Fibroblast of villous mesenchyme (primary cell): ENCODE measurements around the gene PARN. TPM values are rescaled to one million over a fixed set of nuclear protein-coding genes. Genes with fewer than 3 reads are reported as not detected.
"Not testable (repeated sequence)": the region's sequence is repeated elsewhere in the genome, so short reads cannot be mapped to it uniquely, and the experiment has no call there.

ENCODE experiments used
- DNase-seq: peaks from one replicate; pipeline ENCODE4 v3.0.0-alpha.2; 2010; ENCODE audit warnings: low read depth
- H3K4me3 ChIP-seq: 2 replicates; pipeline ENCODE4 v1.5.1; 2011; ENCODE audit warnings: low read depth, mild to moderate bottlenecking, low read length
- total RNA-seq: library from RNA; depleted of rRNA; stranded (reverse); fragments of >200 nt; gene quantifications from 2 replicates; pipeline ENCODE4 v1.2.3, GENCODE V29; 2012
- TF ChIP-seq, protein P1 (sequence below): IDR thresholded peaks from 2 replicates; pipeline ENCODE4 v1.5.1; 2012; ENCODE audit warnings: low read depth, mild to moderate bottlenecking, low read length; ENCODE audit not compliant: insufficient read depth

Gene PARN
- total RNA-seq, 1 donor, result 35.4 TPM

DNA sequence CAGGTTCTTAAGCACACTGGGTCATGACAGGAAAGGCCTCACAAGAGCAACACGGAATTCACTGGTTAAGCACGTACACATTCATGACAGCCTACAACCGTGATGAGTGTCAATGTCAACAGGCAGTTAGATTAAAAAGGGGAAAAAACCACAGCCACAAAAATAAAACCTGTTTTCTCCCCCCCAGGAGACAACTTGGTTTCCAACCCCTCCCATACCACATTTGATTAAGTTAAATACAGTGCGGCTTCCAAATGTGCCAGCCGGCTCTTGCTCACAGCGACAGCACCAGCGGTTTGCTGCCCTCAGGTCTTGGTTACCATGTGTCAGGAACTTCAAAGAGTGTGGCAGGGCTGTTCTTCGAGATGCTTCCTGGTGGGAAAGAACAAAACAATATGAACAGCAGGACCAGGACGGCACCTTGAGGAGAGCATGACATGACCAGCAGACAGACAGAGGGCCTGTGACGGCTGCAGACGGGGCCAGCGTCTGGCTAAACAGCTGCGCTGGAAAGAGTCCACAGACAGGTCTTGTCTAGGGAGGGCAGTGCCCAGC lies 193.6 kb downstream of the PARN start:
- TF ChIP-seq, protein P1, sequence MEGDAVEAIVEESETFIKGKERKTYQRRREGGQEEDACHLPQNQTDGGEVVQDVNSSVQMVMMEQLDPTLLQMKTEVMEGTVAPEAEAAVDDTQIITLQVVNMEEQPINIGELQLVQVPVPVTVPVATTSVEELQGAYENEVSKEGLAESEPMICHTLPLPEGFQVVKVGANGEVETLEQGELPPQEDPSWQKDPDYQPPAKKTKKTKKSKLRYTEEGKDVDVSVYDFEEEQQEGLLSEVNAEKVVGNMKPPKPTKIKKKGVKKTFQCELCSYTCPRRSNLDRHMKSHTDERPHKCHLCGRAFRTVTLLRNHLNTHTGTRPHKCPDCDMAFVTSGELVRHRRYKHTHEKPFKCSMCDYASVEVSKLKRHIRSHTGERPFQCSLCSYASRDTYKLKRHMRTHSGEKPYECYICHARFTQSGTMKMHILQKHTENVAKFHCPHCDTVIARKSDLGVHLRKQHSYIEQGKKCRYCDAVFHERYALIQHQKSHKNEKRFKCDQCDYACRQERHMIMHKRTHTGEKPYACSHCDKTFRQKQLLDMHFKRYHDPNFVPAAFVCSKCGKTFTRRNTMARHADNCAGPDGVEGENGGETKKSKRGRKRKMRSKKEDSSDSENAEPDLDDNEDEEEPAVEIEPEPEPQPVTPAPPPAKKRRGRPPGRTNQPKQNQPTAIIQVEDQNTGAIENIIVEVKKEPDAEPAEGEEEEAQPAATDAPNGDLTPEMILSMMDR, result no peak
- DNase-seq, result no peak
- H3K4me3 ChIP-seq, result no peak overlapping the region

DNA sequence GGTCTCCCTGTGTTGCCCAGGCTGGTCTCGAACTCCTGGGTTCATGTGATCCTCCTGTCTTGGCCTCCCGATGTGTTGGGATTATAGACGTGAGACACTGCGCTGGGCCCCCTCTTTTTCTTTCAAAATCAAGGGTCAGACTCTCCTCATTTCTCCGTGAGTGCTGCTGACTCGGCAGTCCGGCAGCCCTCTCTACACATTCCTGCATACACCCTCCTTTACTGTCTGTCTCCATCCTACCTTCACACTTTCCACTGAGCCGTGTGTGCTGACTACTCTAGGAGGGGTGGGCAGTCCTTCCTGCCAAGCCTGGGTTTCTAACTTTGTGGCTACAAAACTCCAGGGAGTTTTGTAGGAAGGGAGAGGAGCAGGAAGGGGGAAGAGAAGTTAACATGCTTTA lies 195.2 kb downstream of the PARN start:
- H3K4me3 ChIP-seq, result no peak overlapping the region
- DNase-seq, result no peak
- TF ChIP-seq, protein P1, result no peak

DNA sequence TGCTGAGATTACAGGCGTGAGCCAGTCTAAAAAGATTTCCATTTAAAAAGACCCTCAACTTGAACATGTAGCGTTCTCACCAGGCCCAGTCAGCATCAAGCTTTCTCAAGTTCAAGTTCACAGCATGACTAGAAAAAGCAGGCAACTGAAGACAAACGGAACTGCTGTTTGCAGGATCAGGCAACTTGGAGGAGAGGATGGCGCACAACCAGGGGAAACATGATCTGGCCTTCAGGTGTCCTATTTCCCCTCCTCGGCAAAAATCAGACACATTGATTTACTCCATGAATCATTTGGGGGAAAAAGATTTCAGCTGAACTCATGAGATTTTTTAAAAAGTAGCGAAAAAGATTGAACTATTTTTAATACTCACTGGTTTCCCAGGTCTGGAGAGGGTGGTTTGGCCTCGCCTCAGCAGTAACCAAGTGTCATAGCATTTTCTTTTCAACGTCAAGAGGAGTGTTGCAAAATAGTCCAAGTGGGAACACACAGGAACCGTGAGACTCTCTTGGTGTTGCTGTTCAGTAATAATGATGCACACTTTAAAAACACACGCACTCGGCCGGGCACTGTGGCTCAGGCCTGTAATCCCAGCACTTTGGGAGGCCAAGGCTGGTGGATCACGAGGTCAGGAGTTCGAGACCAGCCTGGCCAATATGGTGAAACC lies 201.0 kb downstream of the PARN start:
- DNase-seq, H3K4me3 ChIP-seq: not testable (repeated sequence)

DNA sequence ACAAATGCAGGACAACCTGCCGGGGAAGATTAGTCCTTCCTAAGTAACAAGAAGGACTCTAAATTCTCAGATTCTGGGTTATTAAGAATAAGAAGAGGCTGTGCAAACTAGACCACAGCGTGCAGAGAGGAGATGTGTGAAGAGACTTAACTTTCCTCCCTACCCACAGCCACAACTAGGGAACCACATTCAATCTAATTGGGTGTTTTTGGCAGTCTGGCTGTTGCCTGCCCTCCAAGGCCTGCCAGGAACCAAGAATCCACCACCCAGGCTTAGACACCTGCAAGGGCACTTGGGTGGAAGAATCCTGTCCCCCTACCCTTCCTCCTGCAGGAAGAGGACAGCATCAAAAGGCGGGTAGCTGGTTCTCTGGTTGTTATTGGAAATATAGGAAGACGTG lies 202.0 kb downstream of the PARN start:
- H3K4me3 ChIP-seq, result no peak overlapping the region
- no peak for DNase-seq
- TF ChIP-seq, protein P1, result no peak

DNA sequence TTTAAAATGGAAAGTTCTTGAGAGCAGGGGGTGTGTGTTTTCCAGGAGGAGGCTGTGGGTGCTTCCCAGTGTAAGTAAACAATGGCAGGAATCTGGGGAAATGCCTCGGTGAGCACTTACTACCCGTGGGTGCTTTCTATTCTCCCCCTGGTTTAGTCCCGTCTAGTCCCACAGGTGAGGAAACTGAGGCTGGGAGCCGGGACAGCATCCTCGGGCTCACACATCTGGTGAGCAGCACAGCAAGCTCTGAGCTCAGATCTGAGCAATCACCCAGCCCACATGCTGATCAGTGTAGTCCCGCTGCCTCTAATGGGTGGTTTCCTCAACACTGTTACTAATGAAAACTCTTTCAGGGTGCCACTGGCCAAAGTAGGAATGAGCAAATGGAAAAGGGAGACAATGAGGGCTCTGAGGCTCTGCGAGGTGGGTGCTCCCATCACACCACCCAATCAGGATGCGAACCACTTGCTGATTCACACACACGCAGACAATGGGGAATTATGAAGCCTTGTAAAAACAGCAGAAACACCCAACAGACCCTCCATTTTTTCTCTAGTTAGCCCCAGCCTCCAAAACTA lies 202.6 kb downstream of the PARN start:
- TF ChIP-seq, protein P1, result no peak
- no peak overlapping the region for H3K4me3 ChIP-seq
- DNase-seq, result no peak

DNA sequence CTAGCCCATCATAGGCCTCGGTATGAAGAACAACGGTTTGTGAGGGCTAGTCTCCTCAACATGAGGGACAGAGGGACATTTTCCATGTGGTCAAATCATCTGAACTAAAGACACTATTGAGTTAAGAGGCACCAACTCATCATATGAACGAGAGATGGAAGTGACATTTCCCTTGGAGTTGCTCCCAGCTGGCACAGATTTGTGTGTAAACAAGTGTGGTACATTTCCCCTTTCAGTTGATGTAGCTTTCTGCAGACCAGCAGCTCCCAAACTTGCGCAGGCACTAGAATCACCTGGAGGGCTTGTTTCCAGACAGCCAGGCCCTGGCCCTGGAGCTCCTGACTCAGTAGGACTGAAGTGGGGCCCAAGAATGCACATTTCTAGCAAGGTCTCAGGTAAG lies 205.5 kb downstream of the PARN start:
- TF ChIP-seq, protein P1, result no peak
- no peak overlapping the region for H3K4me3 ChIP-seq
- DNase-seq, result no peak

DNA sequence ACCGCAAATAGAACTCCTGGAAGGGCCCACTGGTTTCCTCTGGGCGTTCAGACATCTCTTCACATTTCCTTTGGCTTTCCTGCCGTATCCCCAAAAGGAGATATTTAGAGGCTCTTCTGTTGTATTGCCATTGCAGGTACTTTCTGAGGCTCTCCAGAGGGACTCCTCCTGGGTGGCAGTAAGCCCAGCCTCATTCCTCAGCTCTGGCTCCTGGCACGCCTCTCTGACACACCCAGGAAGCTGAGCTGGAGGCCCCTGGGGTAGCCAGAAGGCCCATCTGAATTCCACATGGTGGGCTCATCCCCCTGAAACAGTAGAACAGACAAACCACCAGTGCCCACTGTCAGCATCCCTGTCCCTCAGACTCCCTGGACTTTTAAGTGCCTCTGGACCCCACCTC lies 206.7 kb downstream of the PARN start:
- TF ChIP-seq, protein P1, result no peak
- H3K4me3 ChIP-seq, result no peak overlapping the region
- DNase-seq, result no peak
